Mucosa of rectum (tissue), 2 donors: ENCODE data around the gene COL9A3.

Experiments used
- H3K27ac ChIP-seq, 2 donors: one replicate each; pipeline ENCODE4 v1.7.0; 2013; ENCODE audit warnings: inconsistent platforms in 2 of 2, low read depth in 2 of 2, low read length in 2 of 2
- H3K27me3 ChIP-seq, 2 donors: one replicate each; pipeline ENCODE4 v1.7.0; 2013; ENCODE audit warnings: low read length in 2 of 2; ENCODE audit not compliant: control insufficient read depth in 2 of 2, insufficient read depth in 2 of 2
- H3K36me3 ChIP-seq, 2 donors: one replicate each; pipeline ENCODE4 v1.7.0; 2013; ENCODE audit warnings: low read length in 2 of 2; ENCODE audit not compliant: control insufficient read depth in 2 of 2, insufficient read depth in 2 of 2
- H3K4me1 ChIP-seq, 2 donors: one replicate each; pipeline ENCODE4 v1.7.0; 2013; ENCODE audit warnings: low read length in 2 of 2, mild to moderate bottlenecking in 1 of 2; ENCODE audit not compliant: control insufficient read depth in 2 of 2, insufficient read depth in 2 of 2
- H3K4me3 ChIP-seq, 2 donors: one replicate each; pipeline ENCODE4 v1.7.0; 2013; ENCODE audit warnings: low read length in 2 of 2
- H3K9ac ChIP-seq, 2 donors: one replicate each; pipeline ENCODE4 v1.7.0; 2013; ENCODE audit warnings: low read length in 2 of 2, low read depth in 1 of 2, mild to moderate bottlenecking in 1 of 2
- H3K9me3 ChIP-seq, 2 donors: one replicate each; pipeline ENCODE4 v1.7.0; 2013; ENCODE audit warnings: low read length in 2 of 2; ENCODE audit not compliant: control insufficient read depth in 2 of 2
- donor health status: healthy.
- donor health status: Normal muscosa, but diverticular disease.

Gene COL9A3

DNA sequence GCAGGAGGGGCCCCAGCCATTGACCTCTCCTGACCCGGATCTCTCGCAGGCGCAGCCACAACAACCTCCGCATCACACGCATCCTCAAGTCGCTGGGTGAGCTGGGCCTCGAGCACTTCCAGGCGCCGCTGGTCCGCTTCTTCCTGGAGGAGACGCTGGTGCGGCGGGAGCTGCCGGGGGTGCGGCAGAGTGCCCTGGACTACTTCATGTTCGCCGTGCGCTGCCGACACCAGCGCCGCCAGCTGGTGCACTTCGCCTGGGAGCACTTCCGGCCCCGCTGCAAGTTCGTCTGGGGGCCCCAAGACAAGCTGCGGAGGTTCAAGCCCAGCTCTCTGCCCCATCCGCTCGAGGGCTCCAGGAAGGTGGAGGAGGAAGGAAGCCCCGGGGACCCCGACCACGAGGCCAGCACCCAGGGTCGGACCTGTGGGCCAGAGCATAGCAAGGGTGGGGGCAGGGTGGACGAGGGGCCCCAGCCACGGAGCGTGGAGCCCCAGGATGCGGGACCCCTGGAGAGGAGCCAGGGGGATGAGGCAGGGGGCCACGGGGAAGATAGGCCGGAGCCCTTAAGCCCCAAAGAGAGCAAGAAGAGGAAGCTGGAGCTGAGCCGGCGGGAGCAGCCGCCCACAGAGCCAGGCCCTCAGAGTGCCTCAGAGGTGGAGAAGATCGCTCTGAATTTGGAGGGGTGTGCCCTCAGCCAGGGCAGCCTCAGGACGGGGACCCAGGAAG, 4.5 kb upstream of the COL9A3 start:
- Histone ChIP-seq H3K27ac (no peak overlapping the region), H3K9ac (no peak overlapping the region), H3K36me3 (peaks cover 34 to 37% of the 10 kb centered on the region in 2 donors), H3K4me3 (no peak overlapping the region), H3K9me3 (no peaks in the 10 kb centered on the region), H3K27me3 (peaks cover 10 to 22% of the 10 kb centered on the region in 2 donors), H3K4me1 (peaks cover 0 to 3% of the 10 kb centered on the region in 2 donors)

DNA sequence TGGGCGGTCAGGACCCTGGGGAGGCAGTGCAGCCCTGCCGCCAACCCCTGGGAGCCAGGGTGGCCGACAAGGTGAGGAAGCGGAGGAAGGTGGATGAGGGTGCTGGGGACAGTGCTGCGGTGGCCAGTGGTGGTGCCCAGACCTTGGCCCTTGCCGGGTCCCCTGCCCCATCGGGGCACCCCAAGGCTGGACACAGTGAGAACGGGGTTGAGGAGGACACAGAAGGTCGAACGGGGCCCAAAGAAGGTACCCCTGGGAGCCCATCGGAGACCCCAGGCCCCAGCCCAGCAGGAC, 4.0 kb upstream of the COL9A3 start:
- no peaks in the 10 kb centered on the region for H3K9me3 ChIP-seq
- peaks cover 12 to 26% of the 10 kb centered on the region in 2 donors for H3K27me3 ChIP-seq
- H3K4me1 ChIP-seq: peaks cover 0 to 1% of the 10 kb centered on the region in 2 donors
- H3K36me3 ChIP-seq: peaks cover 29 to 32% of the 10 kb centered on the region in 2 donors
- no peak overlapping the region for H3K27ac ChIP-seq
- H3K4me3 ChIP-seq: no peak overlapping the region
- H3K9ac ChIP-seq: no peak overlapping the region

DNA sequence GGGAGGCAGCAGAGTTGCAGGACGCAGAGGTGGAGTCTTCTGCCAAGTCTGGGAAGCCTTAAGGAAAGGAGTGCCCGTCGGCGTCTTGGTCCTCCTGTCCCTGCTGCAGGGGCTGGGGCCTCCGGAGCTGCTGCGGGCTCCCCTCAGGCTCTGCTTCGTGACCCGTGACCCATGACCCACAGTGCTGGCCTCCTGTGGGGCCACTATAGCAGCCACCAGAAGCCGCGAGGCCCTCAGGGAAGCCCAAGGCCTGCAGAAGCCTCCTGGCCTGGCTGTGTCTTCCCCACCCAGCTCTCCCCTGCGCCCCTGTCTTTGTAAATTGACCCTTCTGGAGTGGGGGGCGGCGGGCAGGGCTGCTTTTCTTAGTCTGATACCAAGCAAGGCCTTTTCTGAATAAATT, 3.3 kb upstream of the COL9A3 start:
- no peak overlapping the region for H3K9ac ChIP-seq
- H3K4me1 ChIP-seq: peaks cover 0 to under 1% of the 10 kb centered on the region in 2 donors
- H3K9me3 ChIP-seq: no peaks in the 10 kb centered on the region
- no peak overlapping the region for H3K4me3 ChIP-seq
- H3K27me3 ChIP-seq: peaks cover 19 to 30% of the 10 kb centered on the region in 2 donors
- no peak overlapping the region for H3K27ac ChIP-seq
- H3K36me3 ChIP-seq: peaks cover 25 to 26% of the 10 kb centered on the region in 2 donors

DNA sequence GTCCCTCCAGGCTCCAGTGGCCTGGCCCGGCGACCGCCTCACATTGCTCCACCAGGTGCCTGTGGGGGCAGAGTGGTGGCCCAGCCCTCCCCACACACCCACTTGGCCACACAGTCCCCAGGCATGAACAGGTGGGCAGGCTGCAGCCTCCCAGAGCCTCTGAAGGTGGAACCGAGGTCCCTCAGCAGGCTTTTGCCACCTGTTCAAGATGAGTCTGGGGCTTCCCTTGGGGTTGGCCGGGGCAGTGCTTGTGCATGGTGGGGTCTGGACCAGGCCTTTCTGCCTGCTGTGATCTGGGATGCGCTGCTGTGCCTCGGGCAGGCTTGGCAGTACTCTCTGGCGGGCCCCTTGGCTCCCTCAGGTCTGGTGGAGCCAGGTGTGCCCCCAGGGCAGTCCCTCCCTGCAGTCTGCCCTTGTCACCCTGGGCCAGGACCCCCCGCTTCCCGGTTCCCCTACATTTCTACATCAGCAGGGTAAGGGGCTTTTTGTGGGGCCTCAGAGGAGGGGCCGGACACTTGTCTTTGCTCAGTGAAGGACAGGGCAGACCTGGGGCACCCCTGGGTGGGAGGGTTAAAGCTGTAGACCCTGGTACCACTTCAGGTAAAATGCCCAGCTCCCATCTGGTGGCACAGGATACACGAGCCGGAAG, 2.7 kb upstream of the COL9A3 start:
- Histone ChIP-seq H3K4me1 (peaks cover 2 to 4% of the 10 kb centered on the region in 2 donors), H3K36me3 (peaks cover 22 to 23% of the 10 kb centered on the region in 2 donors), H3K27ac (no peak overlapping the region), H3K9ac (no peak overlapping the region), H3K9me3 (no peaks in the 10 kb centered on the region), H3K27me3 (peaks cover 21 to 34% of the 10 kb centered on the region in 2 donors), H3K4me3 (no peak overlapping the region)

DNA sequence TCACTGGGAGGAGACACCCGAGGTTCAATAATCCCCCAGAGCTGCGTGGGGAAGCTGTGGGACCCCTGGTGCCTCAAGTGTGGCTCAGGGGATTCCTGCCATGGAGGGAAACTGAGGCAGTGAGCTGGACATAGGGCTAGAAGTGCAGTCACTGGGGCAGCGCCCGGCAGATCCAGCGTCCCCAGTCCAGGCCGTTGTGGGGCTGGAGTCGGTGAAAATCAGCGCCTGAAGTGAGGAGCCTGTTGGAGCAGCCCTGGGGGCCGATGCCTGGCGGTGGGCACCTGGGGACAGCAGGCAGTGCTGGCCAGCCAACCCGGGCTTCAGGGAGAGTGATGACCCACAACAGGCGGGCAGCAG, 2.2 kb upstream of the COL9A3 start:
- peaks cover 21 to 38% of the 10 kb centered on the region in 2 donors for H3K27me3 ChIP-seq
- no peak overlapping the region for H3K27ac ChIP-seq

DNA sequence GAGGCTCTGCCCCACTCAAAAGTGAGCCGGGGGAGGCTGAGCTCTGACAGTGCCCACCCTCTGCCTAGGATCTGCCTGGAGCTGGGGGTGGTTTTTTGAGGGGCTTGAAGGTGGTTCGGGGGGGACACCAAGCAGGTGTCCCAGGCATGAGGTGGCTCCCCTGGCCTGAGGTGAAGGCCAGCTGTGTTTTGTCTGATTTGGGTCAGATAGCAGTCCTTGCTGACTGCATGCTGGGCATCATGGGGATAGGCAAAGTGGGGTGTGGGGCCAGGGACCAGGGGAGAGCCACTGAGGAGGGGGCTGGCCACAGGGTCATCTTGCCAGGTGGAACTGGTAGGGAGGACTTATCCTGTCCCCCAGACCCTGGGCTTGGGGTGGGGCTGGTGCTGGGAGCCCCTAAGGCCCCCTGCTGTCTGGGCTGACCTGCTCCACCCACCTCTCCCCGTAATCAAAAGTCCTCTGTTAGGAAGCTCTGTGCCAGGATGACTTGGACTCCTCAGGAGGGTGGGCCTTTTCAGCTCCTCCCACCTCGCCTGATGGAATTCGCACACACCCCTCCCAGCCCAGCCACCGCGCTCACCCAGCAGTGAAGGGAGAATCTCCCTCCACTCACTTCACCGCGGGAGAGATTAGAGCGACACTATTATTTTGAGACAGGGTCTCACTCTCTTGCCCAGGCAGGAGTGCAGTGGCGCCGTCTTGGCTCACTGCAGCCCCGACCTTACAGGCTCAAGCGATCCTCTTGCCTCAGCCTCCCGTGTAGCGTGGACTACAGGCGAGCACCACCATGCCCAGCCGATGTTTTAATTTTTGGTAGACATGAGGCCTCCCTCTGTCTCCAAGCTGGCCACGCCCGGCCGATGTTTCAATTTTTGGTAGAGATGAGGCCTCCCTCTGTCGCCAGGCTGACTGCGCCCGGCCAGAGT, 1.5 kb upstream of the COL9A3 start:
- H3K27me3 ChIP-seq: peaks cover 21 to 41% of the 10 kb centered on the region in 2 donors
- H3K9me3 ChIP-seq: no peaks in the 10 kb centered on the region
- peaks cover 10 to 12% of the 10 kb centered on the region in 2 donors for H3K36me3 ChIP-seq
- H3K27ac ChIP-seq: no peak overlapping the region
- peaks cover 2 to 4% of the 10 kb centered on the region in 2 donors for H3K4me1 ChIP-seq
- no peak overlapping the region for H3K4me3 ChIP-seq
- no peak overlapping the region for H3K9ac ChIP-seq

More for the DNA sequence above, 2.2 kb upstream of the COL9A3 start:
- H3K9me3 ChIP-seq: no peaks in the 10 kb centered on the region
- H3K36me3 ChIP-seq: peaks cover 17 to 18% of the 10 kb centered on the region in 2 donors
- H3K4me1 ChIP-seq: peaks cover 2 to 4% of the 10 kb centered on the region in 2 donors
- H3K4me3 ChIP-seq: no peak overlapping the region
- H3K9ac ChIP-seq: no peak overlapping the region

DNA sequence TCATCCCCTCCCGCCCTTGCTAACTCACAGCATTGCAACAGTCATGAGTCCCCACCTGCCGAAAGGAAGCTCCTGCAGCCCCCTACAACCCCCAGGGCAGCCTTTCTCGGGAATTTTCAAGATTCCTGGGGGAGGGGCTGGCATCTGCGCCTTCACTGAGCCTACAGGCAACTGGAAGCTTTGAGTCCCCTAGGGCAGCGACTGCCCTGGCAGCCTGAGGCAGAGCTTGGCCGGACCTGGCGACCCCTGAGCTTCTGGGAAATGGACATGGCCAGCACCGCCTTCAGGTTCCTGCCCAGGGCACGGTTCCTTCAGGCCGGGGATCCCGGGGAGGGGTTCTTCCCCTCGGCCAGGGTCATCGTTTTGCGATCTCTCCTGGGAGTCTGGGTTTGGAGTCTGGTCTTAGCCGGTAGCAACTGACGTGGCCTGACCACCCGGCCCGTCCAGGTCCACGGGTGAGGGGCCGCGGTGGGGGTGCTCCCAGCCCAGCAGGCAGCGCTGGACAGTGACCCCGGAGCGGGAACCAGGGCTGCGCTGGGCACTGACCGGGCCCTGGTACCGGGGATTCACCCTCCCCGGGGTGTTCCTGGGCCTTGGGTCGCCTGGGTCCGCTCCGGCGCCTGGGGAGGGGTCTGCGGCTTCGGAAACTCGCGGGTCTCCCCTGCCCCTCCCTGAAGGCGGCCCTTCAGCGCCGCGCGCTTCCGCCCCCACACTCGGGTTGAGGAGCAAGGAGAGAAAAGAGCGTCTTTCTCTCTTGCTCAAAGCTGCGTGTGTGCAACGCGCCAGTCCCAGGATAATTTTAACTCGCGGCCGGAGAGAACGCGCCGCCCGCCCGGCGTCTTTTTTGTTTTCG, 593 bp upstream of the COL9A3 start:
- H3K9me3 ChIP-seq: no peaks in the 10 kb centered on the region
- peaks cover 21 to 41% of the 10 kb centered on the region in 2 donors for H3K27me3 ChIP-seq
- no peak overlapping the region for H3K27ac ChIP-seq

DNA sequence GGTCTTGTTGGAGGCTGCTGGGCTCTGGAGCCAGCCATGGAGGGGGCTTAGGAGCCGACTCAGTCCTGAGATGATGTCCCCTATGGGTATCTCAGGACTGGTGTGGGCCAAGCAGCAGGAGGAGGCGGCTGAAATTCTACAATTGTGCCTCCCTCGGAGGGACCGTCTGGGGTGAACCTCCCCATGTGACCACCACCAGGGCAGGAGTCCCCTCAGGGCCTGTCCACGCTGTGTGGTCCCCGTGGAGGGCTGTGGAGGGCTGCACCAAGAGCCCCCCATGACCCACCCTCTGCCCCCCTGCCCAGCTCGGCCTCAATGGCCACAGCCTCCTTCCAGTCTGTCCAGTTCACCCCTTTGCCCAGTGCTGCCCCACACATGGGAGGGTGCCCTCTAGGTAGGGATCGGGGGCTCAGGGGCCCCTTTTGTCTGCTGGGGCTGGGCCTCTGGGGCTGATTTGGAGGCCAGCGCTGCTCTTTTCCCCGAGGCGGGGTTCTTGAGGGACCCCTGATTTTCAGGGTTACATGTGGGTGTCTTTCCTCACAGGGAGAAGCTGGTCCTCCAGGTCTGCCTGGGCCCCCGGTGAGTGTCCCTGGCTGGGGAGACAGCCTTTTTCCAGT, 1.2 kb downstream of the COL9A3 start:
- no peak overlapping the region for H3K27ac ChIP-seq
- no peaks in the 10 kb centered on the region for H3K36me3 ChIP-seq
- no peak overlapping the region for H3K9ac ChIP-seq
- peaks cover 21 to 41% of the 10 kb centered on the region in 2 donors for H3K27me3 ChIP-seq
- H3K4me1 ChIP-seq: peaks cover 2 to 4% of the 10 kb centered on the region in 2 donors
- no peaks in the 10 kb centered on the region for H3K9me3 ChIP-seq
- no peak overlapping the region for H3K4me3 ChIP-seq

More for the DNA sequence above, 593 bp upstream of the COL9A3 start:
- no peak overlapping the region for H3K9ac ChIP-seq
- H3K4me3 ChIP-seq: no peak overlapping the region
- H3K4me1 ChIP-seq: peaks cover 2 to 4% of the 10 kb centered on the region in 2 donors
- peaks cover 4 to 9% of the 10 kb centered on the region in 2 donors for H3K36me3 ChIP-seq
